Measurements from ENCODE around the gene CCDC97.

GRCh38 chr19:41318696-41319499 is 8.9 kb downstream of the CCDC97 start:
- TF ChIP-seq CTCF (IDR thresholded peaks at IDR 0.05; ENCODE audit: low read length), result no peak
- TF ChIP-seq EZH2 (optimal IDR thresholded peaks at IDR 0.05; ENCODE audit: low read depth, low read length), result no peak
